ENCODE measurements around the gene NRXN3. TPM values are rescaled to one million over a fixed set of nuclear protein-coding genes. Genes with fewer than 3 reads are reported as not detected.

NRXN3 gene
- total RNA-seq, 1 experiment from 2014 or later: not detected

DNA sequence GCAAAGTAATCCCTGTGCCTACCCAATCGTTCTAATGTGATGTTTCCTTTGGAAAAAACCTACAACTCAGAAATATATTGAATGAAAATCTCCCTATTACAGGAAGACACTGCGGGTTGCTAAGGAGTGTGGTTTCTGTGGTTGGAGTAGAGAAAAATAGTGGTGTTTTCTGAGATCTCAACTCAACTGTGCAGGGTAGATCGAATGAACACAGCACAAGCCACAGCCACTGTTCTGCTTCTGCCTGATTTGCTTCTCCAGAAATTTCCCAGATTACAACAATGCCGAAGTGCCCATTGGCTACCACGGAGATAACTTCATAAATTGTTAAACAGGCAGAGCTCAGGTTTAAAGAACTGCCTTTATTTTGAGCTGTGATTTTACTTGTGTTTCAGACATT lies 1560.8 kb downstream of the NRXN3 start:
- no peaks in the 10 kb centered on the region for H3K36me3 Mint-ChIP-seq (ENCODE audit: insufficient read depth, unreplicated experiment)
- TF ChIP-seq, protein P1, sequence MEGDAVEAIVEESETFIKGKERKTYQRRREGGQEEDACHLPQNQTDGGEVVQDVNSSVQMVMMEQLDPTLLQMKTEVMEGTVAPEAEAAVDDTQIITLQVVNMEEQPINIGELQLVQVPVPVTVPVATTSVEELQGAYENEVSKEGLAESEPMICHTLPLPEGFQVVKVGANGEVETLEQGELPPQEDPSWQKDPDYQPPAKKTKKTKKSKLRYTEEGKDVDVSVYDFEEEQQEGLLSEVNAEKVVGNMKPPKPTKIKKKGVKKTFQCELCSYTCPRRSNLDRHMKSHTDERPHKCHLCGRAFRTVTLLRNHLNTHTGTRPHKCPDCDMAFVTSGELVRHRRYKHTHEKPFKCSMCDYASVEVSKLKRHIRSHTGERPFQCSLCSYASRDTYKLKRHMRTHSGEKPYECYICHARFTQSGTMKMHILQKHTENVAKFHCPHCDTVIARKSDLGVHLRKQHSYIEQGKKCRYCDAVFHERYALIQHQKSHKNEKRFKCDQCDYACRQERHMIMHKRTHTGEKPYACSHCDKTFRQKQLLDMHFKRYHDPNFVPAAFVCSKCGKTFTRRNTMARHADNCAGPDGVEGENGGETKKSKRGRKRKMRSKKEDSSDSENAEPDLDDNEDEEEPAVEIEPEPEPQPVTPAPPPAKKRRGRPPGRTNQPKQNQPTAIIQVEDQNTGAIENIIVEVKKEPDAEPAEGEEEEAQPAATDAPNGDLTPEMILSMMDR (IDR thresholded peaks at IDR 0.05; ENCODE audit: unreplicated experiment): no peak
- intact Hi-C loops (cut with micrococcal nuclease; ENCODE audit: unreplicated experiment): no loop called here
- peaks cover 16% of the 10 kb centered on the region for H3K27me3 Mint-ChIP-seq (ENCODE audit: unreplicated experiment)
- CTCF ChIA-PET: no interaction called here
- DNase-seq: no peak
- H3K9me3 Mint-ChIP-seq (ENCODE audit: low read depth, unreplicated experiment): no peaks in the 10 kb centered on the region
- no peak overlapping the region for H3K27ac Mint-ChIP-seq (ENCODE audit: unreplicated experiment)
- no TSS peak for BruUV-seq (replicated peaks)
- H3K4me3 Mint-ChIP-seq (ENCODE audit: low read depth, unreplicated experiment): no peak overlapping the region
- no peaks in the 10 kb centered on the region for H3K4me1 Mint-ChIP-seq (ENCODE audit: low read depth, unreplicated experiment)

DNA sequence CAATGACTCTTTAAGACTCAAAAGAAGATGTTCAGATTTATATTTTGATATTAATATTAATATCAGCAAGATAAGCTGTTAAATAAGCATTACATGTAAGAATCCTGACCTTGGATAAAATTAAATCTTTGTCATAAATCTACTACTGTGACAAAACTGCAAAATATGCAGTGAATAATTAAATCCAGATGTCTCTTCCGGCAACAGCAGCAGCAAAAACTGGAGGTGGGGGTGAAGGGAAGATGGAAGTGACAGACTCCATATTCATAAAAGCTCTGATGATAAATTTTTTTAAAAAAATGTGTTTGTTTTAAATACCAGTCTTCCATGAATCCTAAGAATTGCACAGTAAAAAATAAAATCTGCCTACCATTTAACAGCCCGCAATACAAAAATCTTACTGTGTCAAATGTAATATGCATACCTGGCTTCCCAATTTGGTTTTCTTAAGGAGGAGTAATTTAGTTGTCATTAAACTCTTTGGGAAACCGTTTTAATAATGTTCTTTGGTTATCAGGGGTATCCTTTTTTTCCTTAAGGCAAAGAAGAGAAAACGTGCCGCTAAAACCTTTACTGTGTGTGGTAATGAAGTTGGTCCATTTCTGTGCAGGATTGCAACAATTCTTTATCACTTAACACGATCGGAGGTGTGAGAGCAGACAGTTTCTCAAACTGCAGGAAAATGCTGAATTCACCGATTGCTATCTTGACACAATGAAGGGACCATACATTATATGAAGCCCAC lies 1562.9 kb downstream of the NRXN3 start:
- intact Hi-C loops (cut with micrococcal nuclease; ENCODE audit: unreplicated experiment): no loop called here
- DNase-seq: no peak
- H3K27ac Mint-ChIP-seq (ENCODE audit: unreplicated experiment): no peak overlapping the region
- TF ChIP-seq, protein P1 (IDR thresholded peaks at IDR 0.05; ENCODE audit: unreplicated experiment): no peak
- BruUV-seq (replicated peaks): no TSS peak
- CTCF ChIA-PET: no interaction called here
- peaks cover 5% of the 10 kb centered on the region for H3K27me3 Mint-ChIP-seq (ENCODE audit: unreplicated experiment)
- H3K4me1 Mint-ChIP-seq (ENCODE audit: low read depth, unreplicated experiment): no peaks in the 10 kb centered on the region
- no peak overlapping the region for H3K4me3 Mint-ChIP-seq (ENCODE audit: low read depth, unreplicated experiment)
- no peaks in the 10 kb centered on the region for H3K9me3 Mint-ChIP-seq (ENCODE audit: low read depth, unreplicated experiment)
- H3K36me3 Mint-ChIP-seq (ENCODE audit: insufficient read depth, unreplicated experiment): no peaks in the 10 kb centered on the region

DNA sequence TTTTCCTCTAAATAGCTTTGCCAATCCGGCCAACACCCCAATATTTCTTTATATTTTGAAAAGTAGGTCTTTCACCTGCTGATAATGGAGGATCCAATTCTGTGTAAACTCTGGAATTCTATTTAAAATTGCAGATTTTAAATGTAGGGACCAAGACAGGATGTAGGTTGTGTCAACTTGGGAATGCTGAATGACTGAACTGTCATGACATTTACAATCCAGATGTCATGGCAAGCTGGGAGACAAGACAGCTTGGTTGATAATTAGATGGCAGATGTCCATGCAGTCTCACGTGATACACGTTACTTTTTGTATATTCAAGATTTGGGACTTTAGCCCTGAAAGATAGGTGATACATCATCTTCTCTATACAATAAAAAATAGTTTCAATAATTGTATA lies 1564.0 kb downstream of the NRXN3 start:
- CTCF ChIA-PET: no interaction called here
- intact Hi-C loops (cut with micrococcal nuclease; ENCODE audit: unreplicated experiment): no loop called here

DNA sequence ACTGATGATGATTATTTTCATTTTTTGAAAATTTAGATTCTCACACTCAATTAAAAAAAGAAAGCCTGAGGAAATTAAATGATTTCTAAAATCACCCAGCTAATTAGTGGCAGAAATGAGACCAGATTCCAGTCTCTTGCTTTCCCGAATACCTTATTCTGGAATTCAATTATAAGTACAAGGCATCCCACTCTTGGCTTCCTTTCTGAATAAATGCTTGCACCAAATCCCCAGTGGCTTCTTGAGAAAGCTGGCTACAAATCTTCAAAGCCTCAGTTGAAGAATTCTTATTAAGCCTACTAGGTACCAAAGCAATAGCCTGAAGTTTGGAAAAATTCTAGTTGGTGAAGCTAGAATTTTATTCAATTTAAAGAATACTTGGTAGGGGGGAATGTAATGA lies 1564.5 kb downstream of the NRXN3 start:
- H3K27ac Mint-ChIP-seq (ENCODE audit: unreplicated experiment): no peak overlapping the region
- no peaks in the 10 kb centered on the region for H3K9me3 Mint-ChIP-seq (ENCODE audit: low read depth, unreplicated experiment)
- TF ChIP-seq, protein P1 (IDR thresholded peaks at IDR 0.05; ENCODE audit: unreplicated experiment): no peak
- H3K36me3 Mint-ChIP-seq (ENCODE audit: insufficient read depth, unreplicated experiment): no peaks in the 10 kb centered on the region
- no TSS peak for BruUV-seq (replicated peaks)
- H3K27me3 Mint-ChIP-seq (ENCODE audit: unreplicated experiment): no peaks in the 10 kb centered on the region
- no peaks in the 10 kb centered on the region for H3K4me1 Mint-ChIP-seq (ENCODE audit: low read depth, unreplicated experiment)
- no peak for DNase-seq
- H3K4me3 Mint-ChIP-seq (ENCODE audit: low read depth, unreplicated experiment): no peak overlapping the region
- CTCF ChIA-PET: no interaction called here
- intact Hi-C loops (cut with micrococcal nuclease; ENCODE audit: unreplicated experiment): no loop called here

More for the DNA sequence above, 1564.0 kb downstream of the NRXN3 start:
- Mint-ChIP-seq H3K27me3 (ENCODE audit: unreplicated experiment) (no peaks in the 10 kb centered on the region), H3K4me1 (ENCODE audit: low read depth, unreplicated experiment) (no peaks in the 10 kb centered on the region), H3K9me3 (ENCODE audit: low read depth, unreplicated experiment) (no peaks in the 10 kb centered on the region), H3K27ac (ENCODE audit: unreplicated experiment) (no peak overlapping the region), H3K4me3 (ENCODE audit: low read depth, unreplicated experiment) (no peak overlapping the region), H3K36me3 (ENCODE audit: insufficient read depth, unreplicated experiment) (no peaks in the 10 kb centered on the region)
- BruUV-seq (replicated peaks): no TSS peak
- TF ChIP-seq, protein P1 (IDR thresholded peaks at IDR 0.05; ENCODE audit: unreplicated experiment): no peak
- DNase-seq: no peak
